Pancreas (tissue), 10 donors: ENCODE measurements around the gene CALD1. TPM values are rescaled to one million over a fixed set of nuclear protein-coding genes. Genes with fewer than 3 reads are reported as not detected.

Experiments used
- ATAC-seq, 4 donors: fragments of 200-7000 bp; cut with Tn5 transposase; one replicate each; pipeline versions ENCODE4 v1.8.0 to v1.9.1; 2020; ENCODE audit warnings: mild to moderate bottlenecking in 4 of 4, moderate library complexity in 4 of 4
- DNase-seq, 6 donors: peaks; one replicate each; pipeline ENCODE4 v3.0.0-alpha.2; 2020
- FAIRE-seq: peaks from 2 replicates; lab custom pipeline; 2012; peaks lifted over from hg19 to GRCh38; lab: Jason Lieb, UNC
- H3K27ac ChIP-seq, 4 donors: fragments of 200-600 bp; sonication (generic); 1 replicate in 3 of 4; 2 replicates in 1 of 4; pipeline versions ENCODE4 v1.5.0 to v1.8.0; 2020
- H3K27me3 ChIP-seq, 4 donors: fragments of 200-600 bp; one replicate each; pipeline ENCODE4 v1.8.0; 2021
- H3K36me3 ChIP-seq, 3 donors: fragments of 200-600 bp; sonication (generic) in 1 of 3; one replicate each; pipeline versions ENCODE4 v1.5.0 to v1.8.0; 2020 to 2021
- H3K4me1 ChIP-seq, 3 donors: fragments of 200-600 bp; one replicate each; pipeline ENCODE4 v1.8.0; 2021
- H3K4me3 ChIP-seq, 4 donors: fragments of 200-600 bp; sonication (generic) in 2 of 4; one replicate each; pipeline versions ENCODE4 v1.5.0 to v1.8.0; 2020 to 2021
- H3K9me3 ChIP-seq, 4 donors: fragments of 200-600 bp; one replicate each; pipeline ENCODE4 v1.8.0; 2021
- WGBS, 2 donors: extraction: QIAGEN DNeasy Blood & Tissue Kit; methylation state at CpG; one replicate each; pipeline ENCODE4 v1.1.7; 2013; 5-methylcytosine and 5-hydroxymethylcytosine counted together
- intact Hi-C, 3 donors: fragments of 100-400 bp; cut with DNase I; formaldehyde crosslinking; loops; one replicate each; pipeline versions ENCODE4 v1.11.1 to v1.14.2; 2022
- polyA plus RNA-seq, 2 donors: library from polyadenylated mRNA; stranded (reverse); fragments of 200-250 nt; gene quantifications; one replicate each; pipeline ENCODE4 v1.2.3, GENCODE V29; 2013
- total RNA-seq, 6 donors: library from RNA; stranded (reverse); fragmentation: NEBNext Ultra II Directional in 4 of 6; extraction: Animal tissue kit (Norgen Biotek cat#: 25700) in 4 of 6; gene quantifications; one replicate each; pipeline versions ENCODE4 v1.2.1 to v1.2.4, GENCODE V29; 2021 to 2023
- TF ChIP-seq, protein P1 (sequence below), 4 donors: fragments of 200-600 bp; sonication (generic) in 3 of 4; IDR thresholded peaks; one replicate each; pipeline versions ENCODE4 v1.5.0 to v1.8.0; 2021; ENCODE audit warnings: antibody characterized with exemption in 4 of 4
- donor health status: healthy with polysubstance abuse.
- donor health status: DM: no; HTN: no; CAD: no; lungs with moderate emphysema.
- donor health status: DM: no; HTN: no; CAD: no.
- donor health status: control.
- donor health status: control.
- donor health status: Bipolar disorder and iron deficiency.
- donor health status: DM: yes; HTN: yes; CAD: no.
- donor health status: DM: no; HTN: no; CAD: no.
- donor health status: DM: no; HTN: no; CAD: no.
- donor health status: DM: yes; HTN: yes; CAD: no.

Gene CALD1
- total and polyA plus RNA-seq, 8 donors = 17.0 to 85.8 (median 33.2) TPM

DNA sequence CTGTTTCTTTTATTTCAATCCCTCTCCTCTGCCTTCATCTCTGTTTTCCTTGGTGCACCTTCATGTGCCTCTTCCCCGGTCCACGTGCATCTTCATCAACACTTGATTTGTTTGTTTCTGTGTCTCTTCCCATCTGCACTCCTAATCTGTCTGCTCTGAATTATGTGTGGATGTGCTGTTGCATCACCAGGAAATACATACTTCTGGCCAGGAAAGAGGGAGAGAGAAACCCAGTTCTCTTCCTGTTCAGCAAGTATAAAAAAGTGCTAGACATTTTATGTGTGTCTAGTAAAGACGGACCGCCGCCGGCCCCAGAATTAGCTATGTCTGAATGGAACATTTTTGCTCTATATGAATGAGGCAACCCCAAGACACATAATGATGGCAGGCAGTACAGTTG is 93.8 kb downstream of the CALD1 start:
- H3K9me3 ChIP-seq = no peaks in the 10 kb centered on the region
- no peak for DNase-seq
- TF ChIP-seq, protein P1, sequence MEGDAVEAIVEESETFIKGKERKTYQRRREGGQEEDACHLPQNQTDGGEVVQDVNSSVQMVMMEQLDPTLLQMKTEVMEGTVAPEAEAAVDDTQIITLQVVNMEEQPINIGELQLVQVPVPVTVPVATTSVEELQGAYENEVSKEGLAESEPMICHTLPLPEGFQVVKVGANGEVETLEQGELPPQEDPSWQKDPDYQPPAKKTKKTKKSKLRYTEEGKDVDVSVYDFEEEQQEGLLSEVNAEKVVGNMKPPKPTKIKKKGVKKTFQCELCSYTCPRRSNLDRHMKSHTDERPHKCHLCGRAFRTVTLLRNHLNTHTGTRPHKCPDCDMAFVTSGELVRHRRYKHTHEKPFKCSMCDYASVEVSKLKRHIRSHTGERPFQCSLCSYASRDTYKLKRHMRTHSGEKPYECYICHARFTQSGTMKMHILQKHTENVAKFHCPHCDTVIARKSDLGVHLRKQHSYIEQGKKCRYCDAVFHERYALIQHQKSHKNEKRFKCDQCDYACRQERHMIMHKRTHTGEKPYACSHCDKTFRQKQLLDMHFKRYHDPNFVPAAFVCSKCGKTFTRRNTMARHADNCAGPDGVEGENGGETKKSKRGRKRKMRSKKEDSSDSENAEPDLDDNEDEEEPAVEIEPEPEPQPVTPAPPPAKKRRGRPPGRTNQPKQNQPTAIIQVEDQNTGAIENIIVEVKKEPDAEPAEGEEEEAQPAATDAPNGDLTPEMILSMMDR (IDR thresholded peaks at IDR 0.05) = no peak
- ATAC-seq = peak in 2 of 4 donors; percentile 22 to 30
- no peaks in the 10 kb centered on the region for H3K27me3 ChIP-seq
- no peaks in the 10 kb centered on the region for H3K36me3 ChIP-seq
- no peak overlapping the region for H3K4me3 ChIP-seq
- intact Hi-C loops = no loop called here
- no peak overlapping the region for H3K27ac ChIP-seq
- 77 to 78% methylated on average over 6 of the region's 6 CpGs for WGBS, 2 donors
- no peaks in the 10 kb centered on the region for H3K4me1 ChIP-seq
- no peak for FAIRE-seq

DNA sequence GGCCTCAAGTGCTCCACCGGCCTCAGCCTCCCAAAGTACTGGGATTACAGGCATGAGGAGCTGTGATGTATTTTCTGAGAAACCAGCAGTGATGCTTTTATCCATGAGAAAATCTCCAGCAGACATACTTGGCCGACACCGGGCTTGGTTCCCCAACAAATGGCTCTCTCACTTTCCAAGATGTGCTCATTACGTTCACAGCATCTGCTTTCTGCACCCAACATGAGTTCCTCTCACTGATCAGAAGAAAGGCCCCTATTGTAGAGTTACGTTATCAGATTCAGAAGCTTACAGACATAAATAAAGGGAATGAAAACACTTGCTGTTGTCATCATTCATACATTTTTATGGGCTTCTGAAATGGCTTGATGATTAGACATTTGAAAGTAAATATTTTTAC is 95.0 kb downstream of the CALD1 start:
- no peak for FAIRE-seq
- intact Hi-C loops = no loop called here
- WGBS, 2 donors = 70 to 73% methylated on average over 5 of the region's 5 CpGs

DNA sequence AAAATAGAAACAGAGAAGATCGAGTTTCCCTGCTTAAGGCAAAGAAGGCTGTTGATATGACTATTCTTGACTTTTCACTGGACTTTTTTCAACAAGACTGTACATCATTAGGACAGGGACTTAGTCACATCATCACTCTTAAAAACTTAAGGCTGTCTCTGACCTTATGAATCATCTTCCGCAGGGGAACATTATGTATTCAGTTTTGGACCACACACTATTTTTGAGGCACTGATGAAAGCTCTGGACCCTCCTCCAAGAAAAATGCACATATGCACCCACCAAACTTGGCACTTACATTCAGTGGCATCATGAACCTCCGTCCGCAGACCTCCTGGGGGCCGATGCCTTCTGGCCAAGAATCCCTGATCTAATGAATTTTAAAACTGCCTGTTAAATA is 96.4 kb downstream of the CALD1 start:
- DNase-seq (no peak), ATAC-seq (peak in 1 of 4 donors; percentile 24), FAIRE-seq (no peak)
- Histone ChIP-seq H3K4me3 (no peak overlapping the region), H3K27ac (no peak overlapping the region), H3K9me3 (no peaks in the 10 kb centered on the region), H3K4me1 (no peaks in the 10 kb centered on the region), H3K27me3 (no peaks in the 10 kb centered on the region), H3K36me3 (no peaks in the 10 kb centered on the region)
- WGBS, 2 donors = 74 to 81% methylated on average over 5 of the region's 5 CpGs
- intact Hi-C loops = no loop called here
- TF ChIP-seq, protein P1 (IDR thresholded peaks at IDR 0.05) = no peak

More for the DNA sequence above, 95.0 kb downstream of the CALD1 start:
- DNase-seq = no peak
- H3K4me3 ChIP-seq = no peak overlapping the region
- no peaks in the 10 kb centered on the region for H3K9me3 ChIP-seq
- no peak for ATAC-seq
- H3K27ac ChIP-seq = no peak overlapping the region
- H3K4me1 ChIP-seq = no peaks in the 10 kb centered on the region
- H3K27me3 ChIP-seq = no peaks in the 10 kb centered on the region
- TF ChIP-seq, protein P1 (IDR thresholded peaks at IDR 0.05) = no peak
- no peaks in the 10 kb centered on the region for H3K36me3 ChIP-seq

DNA sequence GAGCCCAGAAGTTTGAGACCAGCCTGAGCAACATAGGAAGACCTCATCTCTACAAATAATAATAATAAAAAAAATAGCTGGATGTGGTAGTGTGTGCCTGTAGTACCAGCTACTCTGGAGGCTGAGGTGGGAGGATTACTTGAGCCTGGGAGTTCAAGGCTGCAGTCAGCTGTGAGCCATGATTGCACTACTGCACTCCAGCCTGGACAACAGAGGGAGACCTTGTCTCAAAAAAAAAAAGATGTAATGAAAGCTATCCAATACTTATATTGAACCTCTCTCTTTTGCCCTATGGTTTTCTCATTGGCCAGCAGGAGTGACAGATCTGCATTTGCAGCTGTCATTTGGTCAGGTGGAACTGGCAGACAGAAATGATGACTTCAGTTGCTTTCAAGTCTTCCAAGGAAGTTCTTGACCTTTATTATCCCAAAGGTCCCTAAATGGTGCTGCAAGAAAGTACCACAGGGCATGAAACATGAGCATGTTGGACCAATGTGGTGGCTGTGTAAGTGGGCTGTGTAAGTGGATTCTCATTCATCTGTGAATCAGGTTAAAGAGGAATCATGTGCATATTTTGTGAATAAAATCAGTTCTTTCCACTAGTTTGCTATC is 99.4 kb downstream of the CALD1 start:
- intact Hi-C loops = no loop called here
- TF ChIP-seq, protein P1 (IDR thresholded peaks at IDR 0.05) = no peak
- Histone ChIP-seq H3K27me3 (no peaks in the 10 kb centered on the region), H3K4me1 (no peaks in the 10 kb centered on the region), H3K4me3 (no peak overlapping the region), H3K9me3 (no peaks in the 10 kb centered on the region), H3K27ac (no peak overlapping the region), H3K36me3 (no peaks in the 10 kb centered on the region)
- DNase-seq (no peak), ATAC-seq (no peak), FAIRE-seq (no peak)

DNA sequence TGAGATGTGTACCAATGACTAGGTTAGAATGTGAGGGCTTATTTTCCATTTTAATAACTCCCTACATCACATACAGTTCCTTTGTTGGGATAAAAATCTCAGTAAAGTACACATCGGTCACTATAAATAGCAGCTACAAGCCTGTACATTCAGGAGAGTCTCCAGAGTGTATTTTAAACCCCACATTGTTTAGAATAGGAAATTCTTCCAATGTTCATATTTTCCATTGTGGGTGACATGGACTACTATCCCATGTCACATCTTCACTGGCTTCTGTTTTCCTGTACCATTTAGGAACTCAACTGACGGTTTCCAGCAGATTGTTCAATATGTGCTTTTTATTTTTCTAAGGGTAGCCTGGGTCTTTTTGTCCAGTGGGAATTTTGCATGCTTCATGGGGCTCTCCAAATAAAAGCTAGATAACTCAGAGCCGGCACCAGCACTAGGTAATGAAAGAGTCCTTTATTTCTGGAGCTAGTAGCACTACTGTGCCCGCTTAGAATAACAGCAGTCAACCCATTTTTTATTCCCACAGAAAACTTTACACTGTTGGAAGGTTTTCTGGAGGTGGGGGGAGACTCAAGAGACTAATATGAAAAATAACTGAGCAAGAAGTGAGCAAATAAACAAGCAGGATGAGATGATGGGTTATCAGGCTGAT is 100.5 kb downstream of the CALD1 start:
- DNase-seq (no peak), ATAC-seq (no peak), FAIRE-seq (no peak)
- no peak overlapping the region for H3K27ac ChIP-seq
- TF ChIP-seq, protein P1 (IDR thresholded peaks at IDR 0.05) = no peak
- 41 to 55% methylated on average over 4 of the region's 4 CpGs for WGBS, 2 donors
- H3K4me1 ChIP-seq = no peaks in the 10 kb centered on the region
- H3K9me3 ChIP-seq = no peaks in the 10 kb centered on the region
- intact Hi-C loops = no loop called here
- no peaks in the 10 kb centered on the region for H3K36me3 ChIP-seq
- H3K4me3 ChIP-seq = no peak overlapping the region
- H3K27me3 ChIP-seq = no peaks in the 10 kb centered on the region
